ENCODE data around the gene CPA5.

Gene CPA5

GRCh38 chr7:130329681-130330080 is 14.9 kb upstream of the CPA5 start:
- DNase-seq (ENCODE audit: low read depth): no peak
- TF ChIP-seq CTCF (IDR thresholded peaks at IDR 0.05; ENCODE audit: low read depth, low read length, missing control alignments): no peak
- in situ Hi-C loops (cut with HindIII; ENCODE audit: low sequenced_read_pairs): no loop called here
- no peak overlapping the region for H3K4me3 ChIP-seq (ENCODE audit: low read depth, low read length)

- no peak overlapping the region for H3K4me3 ChIP-seq (ENCODE audit: low read depth, low read length)
- in situ Hi-C loops (cut with HindIII; ENCODE audit: low sequenced_read_pairs): no loop called here
- DNase-seq (ENCODE audit: low read depth): no peak
- TF ChIP-seq CTCF (IDR thresholded peaks at IDR 0.05; ENCODE audit: low read depth, low read length, missing control alignments): no peak
Measured at GRCh38 chr7:130332259-130333053, 12.2 kb upstream of the CPA5 start.

GRCh38 chr7:130333832-130334231 is 10.8 kb upstream of the CPA5 start:
- TF ChIP-seq CTCF (IDR thresholded peaks at IDR 0.05; ENCODE audit: low read depth, low read length, missing control alignments): no peak
- in situ Hi-C loops (cut with HindIII; ENCODE audit: low sequenced_read_pairs): no loop called here
- no peak for DNase-seq (ENCODE audit: low read depth)
- no peak overlapping the region for H3K4me3 ChIP-seq (ENCODE audit: low read depth, low read length)

GRCh38 chr7:130334274-130334673 is 10.3 kb upstream of the CPA5 start:
- no peak for TF ChIP-seq CTCF (IDR thresholded peaks at IDR 0.05; ENCODE audit: low read depth, low read length, missing control alignments)
- no peak for DNase-seq (ENCODE audit: low read depth)

GRCh38 chr7:130337410-130337971 is 7.1 kb upstream of the CPA5 start:
- DNase-seq (ENCODE audit: low read depth): no peak
- TF ChIP-seq CTCF (IDR thresholded peaks at IDR 0.05; ENCODE audit: low read depth, low read length, missing control alignments): no peak
- in situ Hi-C loops (cut with HindIII; ENCODE audit: low sequenced_read_pairs): no loop called here
- H3K4me3 ChIP-seq (ENCODE audit: low read depth, low read length): no peak overlapping the region

More at GRCh38 chr7:130334274-130334673, 10.3 kb upstream of the CPA5 start:
- in situ Hi-C loops (cut with HindIII; ENCODE audit: low sequenced_read_pairs): no loop called here
- no peak overlapping the region for H3K4me3 ChIP-seq (ENCODE audit: low read depth, low read length)

GRCh38 chr7:130338233-130338632 is 6.4 kb upstream of the CPA5 start:
- in situ Hi-C loops (cut with HindIII; ENCODE audit: low sequenced_read_pairs): no loop called here
- H3K4me3 ChIP-seq (ENCODE audit: low read depth, low read length): no peak overlapping the region
- TF ChIP-seq CTCF (IDR thresholded peaks at IDR 0.05; ENCODE audit: low read depth, low read length, missing control alignments): no peak
- no peak for DNase-seq (ENCODE audit: low read depth)
